K562 (cell line): ENCODE results near the gene VAT1L. TPM values are rescaled to one million over a fixed set of nuclear protein-coding genes. Genes with fewer than 3 reads are reported as not detected.

ENCODE experiments used
- CBX3 ChIP-seq, 2 experiments: IDR thresholded peaks; 1 replicate in 1 of 2; 2 replicates in 1 of 2; pipeline ENCODE4 v1.6.1; 2012; ENCODE audit warnings: inconsistent platforms in 2 of 2, low read length in 2 of 2, borderline replicate concordance in 1 of 2, control low read depth in 1 of 2
- E4F1 ChIP-seq: fragments of 250-450 bp; sonication (Bioruptor Pico); IDR thresholded peaks from 2 replicates; pipeline ENCODE4 v1.5.0; 2021; ENCODE audit warnings: mild to moderate bottlenecking, borderline replicate concordance
- KLF1 ChIP-seq: fragments of 450-650 bp; IDR thresholded peaks from 2 replicates; pipeline ENCODE4 v1.6.1; 2016; ENCODE audit warnings: missing genetic modification characterization, missing compliant biosample characterization
- MAZ ChIP-seq, 2 experiments: fragments of 450-650 bp in 1 of 2; sonication (generic) in 1 of 2; formaldehyde crosslinking; IDR thresholded peaks in 1 of 2; conservative IDR thresholded peaks in 1 of 2; 2 replicates each; pipeline versions ENCODE4 v1.4.0 to v1.5.0; 2020; ENCODE audit warnings: mild to moderate bottlenecking in 1 of 2, missing genetic modification reagents in 1 of 2
- NR2F6 ChIP-seq: fragments of 450-650 bp; formaldehyde crosslinking; IDR thresholded peaks from 2 replicates; pipeline ENCODE4 v1.4.0; 2020; ENCODE audit warnings: mild to moderate bottlenecking
- TARDBP ChIP-seq: fragments of 450-650 bp; IDR thresholded peaks from 2 replicates; pipeline ENCODE4 v1.6.1; 2016
- polyA plus RNA-seq, 8 experiments: library from polyadenylated mRNA; depleted of rRNA in 4 of 8; stranded (reverse) in 5 of 8; unstranded in 3 of 8; fragments of >200 nt; fragmentation: Nextera tagmentation in 2 of 8; fragmentation: Illumina TruSeq in 1 of 8; extraction: Ambion mirVana in 2 of 8; extraction: Trizol in 1 of 8; gene quantifications; 2 replicates each; pipeline versions ENCODE4 v1.2.1 to v1.2.3, GENCODE V29; 2011 to 2014; ENCODE audit warnings: inconsistent platforms in 1 of 8, missing spikeins in 1 of 8
- total RNA-seq, 7 experiments: library from RNA; depleted of rRNA in 6 of 7; stranded (reverse); fragments of >200 nt in 6 of 7; fragmentation: Illumina TruSeq in 2 of 7; extraction: Trizol in 2 of 7; gene quantifications; 2 replicates each; pipeline versions ENCODE4 v1.2.1 to v1.2.3, GENCODE V29; 2011 to 2021; ENCODE audit warnings: low replicate concordance in 1 of 7
- TF ChIP-seq, protein P1 (sequence below), 2 experiments: fragments of 450-650 bp; formaldehyde crosslinking in 1 of 2; IDR thresholded peaks; 2 replicates each; pipeline versions ENCODE4 v1.4.0 to v1.6.1; 2014 to 2020; ENCODE audit warnings: mild to moderate bottlenecking in 2 of 2, borderline replicate concordance in 1 of 2, low read depth in 1 of 2

Gene VAT1L
- total and polyA plus RNA-seq, 9 of the 15 experiments (the other 6 are each of a cell fraction or from before 2014, with no cell fraction given): 0.01 TPM; not detected in 8

GRCh38 chr16:77919761-77920415 is 131.5 kb downstream of the VAT1L start (continued):
- TF ChIP-seq E4F1: no peak
- TF ChIP-seq TARDBP: no peak
- TF ChIP-seq NR2F6 (CRISPR knock-in tag): no peak
- no peak for TF ChIP-seq CBX3 (IDR thresholded peaks at IDR 0.05; ENCODE audit: borderline replicate concordance in 1 of 2, low read length in 2 of 2)
- TF ChIP-seq, protein P1, sequence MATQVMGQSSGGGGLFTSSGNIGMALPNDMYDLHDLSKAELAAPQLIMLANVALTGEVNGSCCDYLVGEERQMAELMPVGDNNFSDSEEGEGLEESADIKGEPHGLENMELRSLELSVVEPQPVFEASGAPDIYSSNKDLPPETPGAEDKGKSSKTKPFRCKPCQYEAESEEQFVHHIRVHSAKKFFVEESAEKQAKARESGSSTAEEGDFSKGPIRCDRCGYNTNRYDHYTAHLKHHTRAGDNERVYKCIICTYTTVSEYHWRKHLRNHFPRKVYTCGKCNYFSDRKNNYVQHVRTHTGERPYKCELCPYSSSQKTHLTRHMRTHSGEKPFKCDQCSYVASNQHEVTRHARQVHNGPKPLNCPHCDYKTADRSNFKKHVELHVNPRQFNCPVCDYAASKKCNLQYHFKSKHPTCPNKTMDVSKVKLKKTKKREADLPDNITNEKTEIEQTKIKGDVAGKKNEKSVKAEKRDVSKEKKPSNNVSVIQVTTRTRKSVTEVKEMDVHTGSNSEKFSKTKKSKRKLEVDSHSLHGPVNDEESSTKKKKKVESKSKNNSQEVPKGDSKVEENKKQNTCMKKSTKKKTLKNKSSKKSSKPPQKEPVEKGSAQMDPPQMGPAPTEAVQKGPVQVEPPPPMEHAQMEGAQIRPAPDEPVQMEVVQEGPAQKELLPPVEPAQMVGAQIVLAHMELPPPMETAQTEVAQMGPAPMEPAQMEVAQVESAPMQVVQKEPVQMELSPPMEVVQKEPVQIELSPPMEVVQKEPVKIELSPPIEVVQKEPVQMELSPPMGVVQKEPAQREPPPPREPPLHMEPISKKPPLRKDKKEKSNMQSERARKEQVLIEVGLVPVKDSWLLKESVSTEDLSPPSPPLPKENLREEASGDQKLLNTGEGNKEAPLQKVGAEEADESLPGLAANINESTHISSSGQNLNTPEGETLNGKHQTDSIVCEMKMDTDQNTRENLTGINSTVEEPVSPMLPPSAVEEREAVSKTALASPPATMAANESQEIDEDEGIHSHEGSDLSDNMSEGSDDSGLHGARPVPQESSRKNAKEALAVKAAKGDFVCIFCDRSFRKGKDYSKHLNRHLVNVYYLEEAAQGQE (IDR thresholded peaks at IDR 0.05; ENCODE audit: borderline replicate concordance): no peak
- TF ChIP-seq, protein P1 (CRISPR knock-in tag; IDR thresholded peaks at IDR 0.05; ENCODE audit: low read depth): no peak
- no peak for TF ChIP-seq MAZ (CRISPR knock-in tag; conservative IDR thresholded peaks at IDR 0.05 in 1 of 2, IDR thresholded peaks at IDR 0.05 in 1 of 2)
- no peak for TF ChIP-seq KLF1 (tag)
